IMR-90 (cell line): ENCODE measurements around the gene SEMA3G. TPM values are rescaled to one million over a fixed set of nuclear protein-coding genes. Genes with fewer than 3 reads are reported as not detected.

Experiments
- ATAC-seq: fragments of 200-7000 bp; cut with Tn5 transposase; 2 replicates; pipeline ENCODE4 v1.9.1; 2020; ENCODE audit warnings: low read depth, mild to moderate bottlenecking, moderate library complexity
- BruUV-seq: library from RNA; stranded (reverse); fragments of 400-500 nt; replicated peaks from 2 replicates; lab custom pipeline; 2021; lab: Mats Ljungman, UMichigan
- CTCF ChIA-PET: fragments of 300-600 bp; formaldehyde crosslinking; extraction: SDS; loops from one replicate; lab custom pipeline; 2021; ENCODE audit warnings: antibody characterized with exemption; lab: Yijun Ruan, JAX
- POLR2A ChIA-PET: fragments of 300-600 bp; sonication (Branson Sonifier 250); formaldehyde crosslinking; loops from one replicate; lab custom pipeline; 2022; ENCODE audit warnings: antibody characterized with exemption; ENCODE audit not compliant: unreplicated experiment; lab: Charles Lee
- DNase-seq: peaks from one replicate; pipeline ENCODE4 v3.0.0; 2013
- H2AFZ ChIP-seq: replicated peaks from 2 replicates; pipeline ENCODE3; 2013; ENCODE audit warnings: low read length, mild to moderate bottlenecking; ENCODE audit not compliant: poor library complexity
- H2AK5ac ChIP-seq: 2 replicates; pipeline ENCODE4 v1.6.1; 2013; ENCODE audit warnings: low read depth, low read length, inconsistent platforms
- H2AK9ac ChIP-seq: replicated peaks from 2 replicates; pipeline ENCODE3; 2013; ENCODE audit warnings: mild to moderate bottlenecking, low read depth, low read length, moderate library complexity; ENCODE audit not compliant: poor library complexity
- H2BK120ac ChIP-seq: 2 replicates; pipeline ENCODE4 v1.6.1; 2013; ENCODE audit warnings: low read depth, low read length, inconsistent platforms
- H2BK15ac ChIP-seq: 3 replicates; pipeline ENCODE4 v1.6.1; 2013; ENCODE audit warnings: low read depth, low read length, inconsistent platforms
- H2BK20ac ChIP-seq: 2 replicates; pipeline ENCODE4 v1.6.1; 2013; ENCODE audit warnings: low read depth, mild to moderate bottlenecking, inconsistent platforms, low read length, moderate library complexity
- H2BK5ac ChIP-seq: 2 replicates; pipeline ENCODE4 v1.6.1; 2013; ENCODE audit warnings: mild to moderate bottlenecking, low read depth, low read length, inconsistent platforms; ENCODE audit not compliant: poor library complexity, severe bottlenecking
- H3K14ac ChIP-seq: replicated peaks from 2 replicates; pipeline ENCODE4 v1.6.1; 2013; ENCODE audit warnings: low read depth, low read length, inconsistent platforms
- H3K18ac ChIP-seq: 2 replicates; pipeline ENCODE4 v1.6.1; 2013; ENCODE audit warnings: low read depth, low read length, control low read depth
- H3K23ac ChIP-seq: 2 replicates; pipeline ENCODE4 v1.6.1; 2013; ENCODE audit warnings: low read depth, low read length, inconsistent platforms
- H3K27ac ChIP-seq: 2 replicates; pipeline ENCODE4 v1.5.1; 2013; ENCODE audit warnings: mild to moderate bottlenecking, control low read depth, low read length; ENCODE audit not compliant: insufficient read depth
- H3K27me3 ChIP-seq: 2 replicates; pipeline ENCODE4 v1.6.1; 2013; ENCODE audit warnings: low read length; ENCODE audit not compliant: control insufficient read depth, insufficient read depth
- H3K36me3 ChIP-seq: 2 replicates; pipeline ENCODE4 v1.6.1; 2013; ENCODE audit warnings: low read length, mixed read lengths; ENCODE audit not compliant: control insufficient read depth, insufficient read depth
- H3K4ac ChIP-seq: 2 replicates; pipeline ENCODE4 v1.6.1; 2013; ENCODE audit warnings: low read depth, low read length, inconsistent platforms
- H3K4me1 ChIP-seq: 2 replicates; pipeline ENCODE4 v1.6.1; 2013; ENCODE audit warnings: low read length, mixed read lengths; ENCODE audit not compliant: control insufficient read depth, insufficient read depth
- H3K4me2 ChIP-seq: 2 replicates; pipeline ENCODE4 v1.6.1; 2013; ENCODE audit warnings: low read depth, mild to moderate bottlenecking, control low read depth, low read length, moderate library complexity
- H3K4me3 ChIP-seq: 2 replicates; pipeline ENCODE4 v1.5.1; 2013; ENCODE audit warnings: low read depth, mild to moderate bottlenecking, control low read depth, low read length, moderate library complexity; ENCODE audit not compliant: insufficient read depth
- H3K56ac ChIP-seq: 2 replicates; pipeline ENCODE4 v1.6.1; 2013; ENCODE audit warnings: low read length, inconsistent platforms; ENCODE audit not compliant: insufficient read depth; ENCODE audit errors: extremely low read depth
- H3K79me1 ChIP-seq, 2 experiments: 2 replicates each; pipeline ENCODE4 v1.6.1; 2013; ENCODE audit warnings: low read length in 2 of 2, inconsistent platforms in 1 of 2, low read depth in 1 of 2
- H3K9ac ChIP-seq: 2 replicates; pipeline ENCODE4 v1.6.1; 2013; ENCODE audit warnings: low read depth, low read length, control low read depth
- H3K9me1 ChIP-seq: 2 replicates; pipeline ENCODE4 v1.6.1; 2013; ENCODE audit warnings: low read length, inconsistent platforms; ENCODE audit not compliant: insufficient read depth
- H3K9me3 ChIP-seq: 2 replicates; pipeline ENCODE4 v1.6.1; 2013; ENCODE audit warnings: low read length; ENCODE audit not compliant: control insufficient read depth, insufficient read depth
- H4K20me1 ChIP-seq: 2 replicates; pipeline ENCODE4 v1.6.1; 2013; ENCODE audit warnings: low read length, inconsistent platforms; ENCODE audit not compliant: insufficient read depth
- H4K5ac ChIP-seq: 2 replicates; pipeline ENCODE4 v1.6.1; 2013; ENCODE audit warnings: mild to moderate bottlenecking, low read depth, low read length, control low read depth
- H4K8ac ChIP-seq, 2 experiments: 2 replicates each; pipeline ENCODE4 v1.6.1; 2013; ENCODE audit warnings: low read depth in 2 of 2, low read length in 2 of 2, control low read depth in 1 of 2, inconsistent platforms in 1 of 2
- H4K91ac ChIP-seq: 2 replicates; pipeline ENCODE4 v1.6.1; 2013; ENCODE audit warnings: low read depth, low read length, inconsistent platforms; ENCODE audit not compliant: insufficient read depth
- CHD1 ChIP-seq: IDR thresholded peaks from 2 replicates; pipeline ENCODE4 v1.6.1; 2012; ENCODE audit warnings: low read depth, low read length, improper control_type of control experiment
- CTCF ChIP-seq: conservative IDR thresholded peaks from 2 replicates; pipeline ENCODE4 v1.5.1; 2012; ENCODE audit warnings: mild to moderate bottlenecking, low read depth, low read length, improper control_type of control experiment
- FOS ChIP-seq: fragments of 150-350 bp; IDR thresholded peaks from 2 replicates; pipeline ENCODE4 v1.6.1; 2016; ENCODE audit warnings: low read depth, low read length
- MAZ ChIP-seq: IDR thresholded peaks from 2 replicates; pipeline ENCODE4 v1.6.1; 2012; ENCODE audit warnings: low read depth, mild to moderate bottlenecking, low read length, improper control_type of control experiment, moderate library complexity, borderline replicate concordance
- RAD21 ChIP-seq: IDR thresholded peaks from 2 replicates; pipeline ENCODE4 v1.6.1; 2012; ENCODE audit warnings: low read length, improper control_type of control experiment
- RCOR1 ChIP-seq: IDR thresholded peaks from 2 replicates; pipeline ENCODE4 v1.6.1; 2012; ENCODE audit warnings: mild to moderate bottlenecking, low read length, improper control_type of control experiment; ENCODE audit not compliant: insufficient replicate concordance
- SMC3 ChIP-seq: fragments of 150-350 bp; IDR thresholded peaks from 2 replicates; pipeline ENCODE4 v1.6.1; 2016; ENCODE audit warnings: low read depth, mild to moderate bottlenecking, antibody characterized with exemption, low read length, moderate library complexity
- WGBS, 2 experiments: methylation state at CpG; one replicate each; pipeline versions ENCODE4 v1.1.5 to v1.1.7; 2013; ENCODE audit warnings: missing lambda C conversion rate in 2 of 2; ENCODE audit not compliant: insufficient read length in 1 of 2; ENCODE audit errors: extremely low coverage in 2 of 2; 5-methylcytosine and 5-hydroxymethylcytosine counted together
- dilution Hi-C: fragments of 300-500 bp; cut with HindIII; formaldehyde crosslinking; loops from one replicate; pipeline ENCODE4 v1.14.3; 2018; ENCODE audit warnings: low sequenced_read_pairs; ENCODE audit not compliant: unreplicated experiment
- in situ Hi-C: fragments of 300-500 bp; cut with MboI; formaldehyde crosslinking; loops from 3 replicates; pipeline ENCODE4 v1.14.3; 2019; ENCODE audit warnings: low sequenced_read_pairs, inconsistent platforms, mixed read lengths
- intact Hi-C: fragments of 100-400 bp; cut with micrococcal nuclease; formaldehyde crosslinking; loops from 2 replicates; pipeline ENCODE4 v1.10.0; 2022
- polyA plus RNA-seq, 3 experiments: library from polyadenylated mRNA; depleted of rRNA; stranded (reverse); fragments of >200 nt; gene quantifications; 2 replicates each; pipeline ENCODE4 v1.2.3, GENCODE V29; 2012; ENCODE audit warnings: low replicate concordance in 1 of 3
- total RNA-seq: library from RNA; depleted of rRNA; stranded (reverse); fragments of >200 nt; gene quantifications from 2 replicates; pipeline ENCODE4 v1.2.3, GENCODE V29; 2012

SEMA3G gene
- total and polyA plus RNA-seq, 2 of the 4 experiments (the other 2 are of a cell fraction): 0.07 TPM; not detected in 1

GRCh38 chr3:52443791-52444687 is 864 bp downstream of the SEMA3G start:
- in situ Hi-C loops: no loop called here
- ATAC-seq (no peak), DNase-seq (no peak)
- H4K8ac ChIP-seq: no peak overlapping the region
- H4K20me1 ChIP-seq: no peaks in the 10 kb centered on the region; the same call in none of the 2 replicates
- H2BK5ac ChIP-seq: no peak overlapping the region
- H2BK120ac ChIP-seq: no peak overlapping the region
- 87% methylated on average over 14 of the region's 25 CpGs; no CpG with 5 or more reads in 1 of the 2 experiments for WGBS, 2 experiments
- no peak overlapping the region for H3K4me3 ChIP-seq
- H2BK20ac ChIP-seq: no peak overlapping the region
- H3K79me1 ChIP-seq: no peaks in the 10 kb centered on the region
- no peak overlapping the region for H3K9ac ChIP-seq
- no peaks in the 10 kb centered on the region for H3K36me3 ChIP-seq
- H3K9me3 ChIP-seq: no peaks in the 10 kb centered on the region
- H3K9me1 ChIP-seq: no peaks in the 10 kb centered on the region
- no peak overlapping the region for H4K5ac ChIP-seq
- no peak overlapping the region for H3K23ac ChIP-seq
- dilution Hi-C loops: no loop called here
- H3K27ac ChIP-seq: no peak overlapping the region
- no peaks in the 10 kb centered on the region for H3K27me3 ChIP-seq
- no peak overlapping the region for H2AFZ ChIP-seq
- H4K91ac ChIP-seq: no peak overlapping the region
- H2AK5ac ChIP-seq: no peak overlapping the region
- no peaks in the 10 kb centered on the region for H3K4me1 ChIP-seq
- ChIA-PET POLR2A (no interaction called here), CTCF (no interaction called here)
- BruUV-seq: no TSS peak
- no peak overlapping the region for H3K14ac ChIP-seq
- H2AK9ac ChIP-seq: no peak overlapping the region
- H3K4me2 ChIP-seq: no peak overlapping the region
- H2BK15ac ChIP-seq: no peak overlapping the region
- H3K18ac ChIP-seq: no peak overlapping the region
- intact Hi-C loops: no loop called here
- H3K4ac ChIP-seq: no peak overlapping the region
- TF ChIP-seq SMC3 (no peak), CHD1 (no peak), RAD21 (no peak), CTCF (no peak), MAZ (no peak), RCOR1 (no peak), FOS (no peak)
- no peak overlapping the region for H3K56ac ChIP-seq
